HG03060 (cell line): ENCODE measurements around the gene FOXP1.

Source experiments
- ATAC-seq: cut with Tn5 transposase; IDR thresholded peaks from one replicate; pipeline ENCODE4 v1.9.1; 2021; ENCODE audit warnings: low read depth, moderate number of reproducible peaks; ENCODE audit not compliant: unreplicated experiment

Gene FOXP1

DNA sequence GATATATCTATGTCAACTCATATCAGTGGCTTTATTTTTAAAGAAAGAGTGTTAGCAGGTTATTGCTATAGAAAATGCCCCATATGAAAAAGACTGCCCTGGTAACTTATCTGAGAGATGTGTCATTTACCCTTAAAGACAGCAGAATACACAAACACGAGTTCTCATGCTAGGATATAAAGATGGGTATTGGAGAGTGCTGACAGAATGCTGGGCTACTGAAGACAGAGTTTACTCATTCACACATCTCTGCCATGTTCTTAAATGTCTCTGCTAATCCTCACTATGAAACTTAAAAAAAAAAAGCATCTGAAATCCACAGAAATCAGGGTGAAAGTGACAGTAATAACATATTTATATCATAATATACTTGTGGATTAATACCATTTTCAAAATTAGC, 126.7 kb downstream of the FOXP1 start:
- no peak for ATAC-seq

DNA sequence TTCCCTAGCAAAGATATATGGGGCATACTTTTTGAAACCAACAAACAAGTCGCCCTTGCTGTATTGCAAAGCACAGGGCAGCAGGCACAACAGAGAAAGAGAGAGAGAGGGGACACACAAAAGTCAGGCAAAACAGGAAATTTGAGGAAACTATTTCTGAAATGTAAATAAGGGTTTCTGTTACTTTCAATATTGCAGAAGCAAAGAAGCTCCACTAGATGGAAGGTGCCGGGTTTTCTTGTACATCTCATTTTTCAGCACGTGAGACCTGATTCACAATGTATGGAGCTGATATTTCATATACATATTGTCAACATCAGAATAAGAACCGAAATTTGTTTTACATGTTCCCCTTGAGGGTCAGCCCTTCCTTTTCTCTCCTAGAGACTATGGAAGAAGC, 127.4 kb downstream of the FOXP1 start:
- no peak for ATAC-seq

DNA sequence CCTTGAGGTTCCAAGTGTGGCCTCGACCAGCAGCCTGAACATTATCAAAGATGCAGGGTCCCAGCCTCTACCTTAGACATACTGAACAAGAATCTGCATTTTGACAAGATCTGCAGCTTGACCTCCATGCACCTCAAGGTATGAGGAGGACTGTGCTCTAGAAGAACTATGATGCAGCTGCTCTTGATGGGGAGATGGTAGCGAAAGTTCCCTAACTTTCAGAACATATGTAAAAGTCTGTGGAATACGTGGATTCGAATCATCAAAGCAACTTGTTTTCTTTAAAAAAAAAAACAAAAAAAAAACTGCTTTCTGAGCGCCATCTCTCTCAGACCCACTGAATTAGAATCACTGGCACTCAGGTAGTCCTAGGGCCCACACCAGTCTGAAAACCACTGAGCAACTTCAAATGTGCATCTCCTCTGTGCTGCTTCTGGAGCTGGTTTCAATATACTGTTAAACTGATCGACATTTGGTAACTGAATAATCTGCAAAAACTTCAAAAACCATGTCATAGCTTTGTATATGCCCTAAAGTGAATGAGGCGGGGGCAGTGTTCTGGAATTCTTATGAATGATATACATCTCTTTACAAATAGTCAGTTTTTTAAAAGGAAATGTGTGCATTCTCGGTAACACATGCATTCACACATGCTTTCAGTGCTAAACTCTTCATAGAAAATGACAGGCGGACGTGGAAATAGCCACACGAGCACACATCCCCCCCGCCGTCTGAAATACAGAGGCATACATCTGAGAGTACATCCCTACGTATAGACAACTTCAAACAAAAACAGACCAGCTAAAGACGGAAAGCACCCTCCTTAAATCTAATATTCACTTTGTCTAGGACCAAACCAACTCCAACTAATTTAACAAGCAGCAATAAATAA, 128.8 kb downstream of the FOXP1 start:
- ATAC-seq = no peak

DNA sequence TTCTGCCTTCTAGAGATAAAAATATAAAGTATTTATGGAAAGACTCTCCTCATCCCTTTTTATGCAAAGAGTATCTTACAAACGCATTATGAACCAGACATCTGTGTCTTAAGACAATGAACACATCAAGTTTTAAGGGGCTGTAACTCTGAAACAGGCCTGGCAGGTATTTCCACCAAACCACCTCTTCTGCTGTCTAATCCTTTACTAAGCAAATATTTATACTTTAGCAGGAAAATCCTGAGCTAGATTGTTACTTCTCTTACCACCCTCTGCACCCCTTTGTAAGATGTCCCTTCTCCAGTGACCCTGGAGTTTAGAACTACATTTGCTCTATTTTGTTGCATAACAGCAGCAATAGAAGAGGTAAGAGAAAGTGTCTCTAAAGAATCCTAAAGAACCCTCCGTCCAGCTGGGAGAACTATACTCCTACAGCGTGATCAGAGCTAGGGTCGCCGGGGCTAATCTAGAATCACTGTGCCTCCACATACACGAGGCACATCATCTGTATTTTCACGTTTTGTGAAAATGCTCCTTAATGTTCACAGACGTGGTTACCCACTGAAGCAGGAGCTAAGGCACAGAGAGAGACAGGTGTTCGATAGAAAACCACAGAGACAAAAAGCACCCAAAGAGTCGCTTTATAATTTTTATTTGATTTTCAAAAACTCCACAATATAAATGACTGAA, 129.6 kb downstream of the FOXP1 start:
- ATAC-seq = no peak

DNA sequence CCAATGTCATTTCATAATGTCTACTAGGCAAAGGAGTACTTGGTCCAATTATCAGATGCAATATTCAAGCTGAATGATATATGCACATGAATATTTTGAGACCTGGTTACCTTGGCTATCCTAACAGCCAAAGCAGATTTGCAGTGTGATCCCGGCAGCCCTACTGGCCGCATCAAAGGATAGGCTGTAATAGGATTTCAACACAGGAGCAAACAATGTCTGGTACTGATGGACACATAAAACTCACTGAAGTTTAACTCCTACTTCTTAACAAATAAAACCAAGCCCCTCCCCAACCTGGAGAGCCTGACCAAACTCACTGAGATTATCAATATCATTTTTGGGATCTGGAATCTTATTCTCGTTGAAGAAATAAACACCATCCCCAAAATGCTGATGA, 130.2 kb downstream of the FOXP1 start:
- no peak for ATAC-seq

DNA sequence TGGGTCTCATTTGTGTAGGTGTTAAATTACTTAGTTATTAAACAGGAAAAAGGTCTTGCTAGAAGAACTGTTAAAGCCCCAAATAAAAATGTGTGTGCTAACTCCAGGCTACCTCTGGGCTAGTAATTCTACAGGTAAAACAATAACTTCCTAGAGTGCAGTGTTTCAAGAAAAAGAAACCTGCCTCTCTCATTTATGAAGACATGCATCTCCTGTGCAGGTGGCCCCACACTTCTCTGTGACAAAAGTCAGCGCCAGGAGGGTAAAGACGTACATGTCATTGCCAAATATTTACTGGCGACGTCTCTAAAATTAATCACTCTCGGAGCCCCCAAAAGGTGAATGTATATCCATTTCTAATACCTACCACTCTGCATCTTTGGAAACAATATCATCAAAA, 131.7 kb downstream of the FOXP1 start:
- ATAC-seq = no peak

DNA sequence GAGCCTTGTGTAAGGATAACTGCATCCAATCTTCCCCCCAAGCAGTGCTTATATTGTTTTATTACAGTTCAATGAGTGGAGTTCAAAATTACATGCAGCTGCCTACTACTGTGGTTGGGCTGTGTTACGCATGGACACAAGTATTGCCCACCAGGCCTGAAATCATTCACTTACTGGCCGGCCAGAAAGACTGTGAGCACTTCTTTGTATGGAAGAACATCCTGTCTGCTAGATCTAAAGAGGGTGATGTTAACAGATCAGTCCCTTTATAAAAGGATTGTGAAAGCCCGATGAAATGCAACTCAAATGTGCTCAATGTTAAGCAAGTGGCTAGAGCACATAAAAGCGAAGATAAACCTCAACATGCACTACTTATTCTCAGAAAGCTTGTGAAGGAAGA, 132.5 kb downstream of the FOXP1 start:
- no peak for ATAC-seq

DNA sequence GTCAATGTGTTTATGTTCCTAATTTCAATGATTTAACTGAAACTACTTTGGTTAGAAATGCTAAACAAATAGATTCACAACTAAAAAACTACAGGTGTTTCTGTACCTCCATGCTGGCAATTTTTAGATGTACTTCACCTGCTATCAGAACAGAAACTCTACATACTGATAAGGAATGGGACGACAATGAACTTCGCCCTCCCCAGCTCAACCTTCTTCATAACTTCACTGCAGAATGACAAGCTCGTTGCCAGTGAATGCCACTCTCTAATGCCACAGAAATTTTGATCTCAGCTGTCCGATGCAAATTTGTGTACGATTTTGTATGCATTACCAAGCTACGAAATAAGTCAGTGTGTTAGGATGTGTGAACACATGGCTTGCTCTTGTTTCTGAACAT, 133.4 kb downstream of the FOXP1 start:
- ATAC-seq = no peak

DNA sequence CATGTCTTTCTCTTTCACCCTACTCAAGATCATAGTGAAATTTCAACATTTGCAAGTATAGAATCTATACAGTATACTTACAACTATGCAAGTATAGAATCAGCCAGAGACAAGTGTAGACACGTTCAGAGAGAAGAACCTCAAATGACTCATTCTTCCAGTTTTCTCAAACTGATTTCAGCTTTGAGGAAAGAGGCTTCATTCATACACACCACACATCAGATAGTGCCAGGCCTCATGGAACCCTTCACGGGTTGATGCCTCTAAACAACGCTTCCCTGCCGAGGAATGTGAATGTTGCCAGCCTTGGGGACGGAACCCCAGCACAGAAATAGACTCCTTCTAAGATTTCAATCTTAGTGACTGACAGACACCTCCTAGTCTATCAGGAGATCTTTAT, 135.7 kb downstream of the FOXP1 start:
- no peak for ATAC-seq

DNA sequence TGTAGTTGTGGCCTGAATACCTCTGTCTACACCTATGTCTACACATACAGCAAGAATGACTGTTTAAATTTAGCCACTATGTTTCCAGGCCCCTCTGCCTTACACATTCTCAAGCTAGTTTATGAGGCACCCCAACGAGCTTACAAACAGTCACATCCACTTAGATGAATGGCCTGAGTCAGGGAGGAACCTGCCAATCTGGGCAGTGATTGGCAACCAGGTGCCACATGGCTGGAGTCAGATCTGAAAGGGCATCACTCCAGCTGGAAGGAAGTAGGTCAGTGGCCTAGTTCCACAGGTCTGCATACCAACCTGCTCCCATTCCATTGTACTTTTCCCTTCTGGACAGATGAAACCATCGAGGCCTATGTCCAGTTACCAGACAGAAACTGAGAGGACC, 136.3 kb downstream of the FOXP1 start:
- ATAC-seq = no peak

DNA sequence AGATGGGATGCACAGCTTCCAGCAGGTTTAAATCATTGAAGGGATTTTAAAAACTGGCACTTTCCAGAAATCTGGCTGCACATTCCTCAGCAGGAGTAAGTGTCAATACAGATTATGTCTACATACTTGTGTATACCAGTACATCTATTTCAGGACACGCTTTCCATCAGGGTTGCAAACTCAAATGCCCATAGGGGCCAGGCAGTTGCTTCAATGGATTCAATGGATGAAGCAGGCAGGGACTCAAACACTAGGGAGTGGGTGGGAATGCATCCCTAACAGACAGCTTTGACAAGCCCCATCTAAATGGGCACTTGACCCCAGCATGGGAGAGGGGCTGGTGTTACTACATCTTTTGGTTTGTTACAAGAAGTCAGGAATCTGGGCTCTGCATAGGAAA, 136.8 kb downstream of the FOXP1 start:
- ATAC-seq = no peak

DNA sequence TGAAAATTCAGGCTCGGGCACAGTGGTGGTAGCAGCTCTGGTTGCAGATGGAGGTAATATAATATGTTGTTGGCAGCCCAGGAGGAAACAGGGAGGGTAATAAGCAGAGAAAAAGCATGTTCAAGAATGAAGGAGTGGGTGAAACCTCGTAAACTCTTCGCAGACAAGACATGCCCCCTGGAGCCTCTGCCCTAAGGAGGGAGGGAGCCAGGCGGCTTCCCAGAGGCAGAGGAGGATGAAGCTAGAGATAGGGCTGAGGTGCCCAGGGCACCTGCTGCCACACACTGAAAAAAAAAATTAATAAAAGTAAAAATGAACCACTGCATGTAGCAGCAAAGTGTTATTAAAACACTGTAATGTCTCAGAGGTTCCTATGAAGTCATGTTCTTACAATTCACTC, 137.3 kb downstream of the FOXP1 start:
- ATAC-seq = no peak

DNA sequence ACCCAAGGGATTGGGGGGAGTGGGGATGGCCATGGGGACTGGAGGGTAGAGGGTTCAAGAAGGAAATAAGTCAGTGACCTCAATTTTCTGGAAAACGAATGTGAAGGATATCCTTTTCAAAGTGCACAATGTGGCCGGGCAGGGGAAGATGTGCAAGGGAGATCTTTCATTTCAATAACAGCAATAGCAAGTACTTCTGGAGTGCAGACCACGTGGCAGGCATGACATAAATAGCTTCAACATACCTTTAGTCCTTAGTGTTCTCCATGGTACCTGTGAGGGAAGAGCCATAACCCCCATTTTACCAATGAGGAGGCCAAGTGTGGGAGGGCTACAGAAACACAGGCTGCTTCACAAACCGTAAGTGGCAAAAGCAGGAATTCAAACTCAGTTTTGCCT, 138.7 kb downstream of the FOXP1 start:
- ATAC-seq = no peak

DNA sequence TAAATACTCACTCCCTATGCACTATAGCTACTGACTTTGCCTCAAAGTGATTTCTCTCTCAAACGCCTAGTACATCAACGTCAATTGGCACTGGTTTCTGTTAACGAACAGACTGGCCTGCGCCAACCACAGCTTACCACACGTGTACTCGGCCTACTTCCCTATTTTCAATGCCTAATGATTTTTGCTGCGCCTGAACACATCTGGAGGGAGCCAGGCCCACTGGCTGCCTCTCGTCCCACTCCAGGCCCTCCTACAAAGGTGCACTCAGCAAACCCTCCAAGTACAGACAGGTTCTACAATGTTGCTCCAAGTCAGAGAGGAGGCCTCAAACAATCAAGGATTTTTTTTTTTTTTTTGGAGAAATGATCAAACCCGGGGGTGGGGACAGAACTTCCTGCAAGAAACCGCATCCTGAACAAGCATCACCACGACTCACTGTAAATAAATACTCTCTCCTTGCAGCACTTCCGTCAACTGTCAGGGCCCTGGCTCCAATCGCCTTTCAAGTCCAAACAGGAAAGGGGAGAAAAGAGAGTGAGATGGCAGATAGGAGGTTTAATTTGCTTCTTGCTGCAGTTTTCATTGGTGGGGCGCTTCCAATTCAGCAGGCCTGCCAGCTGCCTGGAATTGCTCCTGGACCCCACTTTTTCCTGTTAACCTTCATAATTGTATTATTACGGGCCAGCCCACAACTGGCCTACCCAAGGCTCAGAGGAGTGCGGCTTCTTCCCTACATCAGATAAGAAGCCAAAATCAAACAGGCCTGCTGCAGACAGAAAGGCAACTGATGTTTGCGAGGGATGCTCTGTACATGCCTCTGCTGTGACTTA, 139.3 kb downstream of the FOXP1 start:
- ATAC-seq = peak; percentile 98

DNA sequence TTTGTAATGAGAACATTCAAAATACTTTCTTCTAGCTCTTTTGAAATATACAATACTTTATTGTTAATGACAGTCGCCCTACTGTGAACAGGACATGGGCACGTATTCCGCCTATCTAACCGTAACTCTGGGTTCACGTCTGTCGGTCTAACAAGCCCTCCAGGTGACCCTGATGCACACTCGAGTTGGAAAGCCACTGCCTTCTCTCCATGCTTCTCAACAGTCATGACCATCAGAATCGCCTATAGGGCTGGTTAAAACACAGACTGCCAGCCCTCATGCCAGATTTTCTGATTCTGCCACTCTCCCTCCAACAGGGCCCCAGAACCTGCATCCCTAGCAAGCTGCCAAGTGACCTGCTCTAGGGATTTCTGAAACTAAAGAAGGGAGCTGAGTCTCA, 140.2 kb downstream of the FOXP1 start:
- no peak for ATAC-seq

DNA sequence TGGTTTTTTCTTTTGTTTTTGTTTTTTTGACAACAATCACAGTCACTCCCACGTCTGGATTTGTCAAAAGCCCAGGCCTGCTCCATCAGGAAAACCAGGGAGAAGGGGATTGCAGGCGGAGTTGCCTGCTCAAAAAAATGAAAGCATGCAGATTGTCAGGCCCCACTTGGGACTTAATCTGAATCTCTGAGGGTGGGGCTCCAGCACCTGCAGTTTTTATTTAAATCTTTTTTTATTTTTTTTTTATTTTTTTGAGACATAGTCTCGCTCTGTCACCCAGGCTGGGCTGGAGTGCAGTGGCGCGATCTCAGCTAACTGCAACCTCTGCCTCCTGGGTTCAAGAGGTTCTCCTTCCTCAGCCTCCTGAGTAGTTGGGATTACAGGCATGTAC, 140.9 kb downstream of the FOXP1 start:
- no peak for ATAC-seq

DNA sequence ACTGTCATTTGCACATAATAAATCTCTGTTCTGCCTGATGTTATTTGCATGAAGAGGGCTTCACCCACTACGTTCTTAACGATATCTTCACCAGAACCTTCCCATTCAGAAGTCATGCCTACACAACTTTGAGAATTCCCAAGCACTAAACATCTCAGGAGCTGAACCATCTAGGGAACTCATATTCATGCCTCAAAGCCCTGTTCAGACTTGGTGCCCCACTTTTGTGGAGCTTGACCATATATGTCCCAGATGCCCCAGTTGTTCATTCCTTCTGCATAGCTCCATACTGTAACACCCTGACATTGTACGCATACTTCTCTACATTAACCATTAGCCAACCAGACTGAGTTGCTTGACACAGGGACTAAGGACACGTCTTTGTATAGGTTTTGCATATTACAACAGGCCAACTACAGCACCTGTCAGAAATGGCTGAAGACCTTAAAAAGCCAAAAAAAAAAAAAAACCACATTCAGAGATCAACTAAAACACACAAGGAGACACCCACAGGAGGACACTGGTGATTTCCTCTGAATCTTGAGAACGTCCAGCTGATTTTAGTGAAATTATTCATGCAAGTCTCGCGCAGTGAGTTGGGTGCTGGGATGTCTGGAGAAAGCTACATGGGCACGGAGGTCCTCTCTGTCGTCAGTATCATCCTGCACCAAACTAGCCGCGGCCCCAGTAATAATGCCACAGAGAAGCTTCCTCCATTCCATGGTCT, 141.4 kb downstream of the FOXP1 start:
- no peak for ATAC-seq

DNA sequence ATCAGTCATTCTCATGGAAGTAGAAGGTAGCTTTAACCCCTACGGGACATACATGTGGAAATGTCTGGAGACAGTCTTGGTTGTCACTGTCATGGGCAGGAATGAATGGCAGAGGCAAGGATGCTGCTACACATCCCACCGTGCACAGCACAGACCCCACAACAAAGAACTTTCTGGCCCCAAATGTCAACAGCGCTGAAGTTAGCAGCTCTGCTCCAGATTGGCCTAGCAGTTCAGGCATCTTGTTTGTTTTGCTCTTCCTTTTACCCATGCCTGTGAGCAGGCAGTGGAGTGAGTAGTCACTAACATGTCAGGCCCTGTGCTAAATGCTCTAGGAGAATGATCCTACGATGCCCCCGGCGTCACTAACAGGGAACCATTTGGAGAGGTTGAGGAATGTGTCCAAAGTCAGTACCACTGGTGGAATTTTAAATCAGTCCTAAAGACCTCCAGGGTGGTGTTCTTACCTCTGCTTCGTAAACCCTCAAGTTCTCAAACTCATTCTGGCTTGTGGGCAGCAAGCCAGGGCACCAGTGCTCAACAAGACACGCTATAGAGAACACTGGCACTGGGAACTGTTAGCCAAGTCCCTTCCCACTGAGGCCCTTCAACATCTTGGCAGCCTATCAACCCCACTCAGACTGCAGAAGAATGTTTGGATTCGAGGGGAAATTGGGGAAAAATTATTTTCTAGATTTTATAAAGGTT, 142.2 kb downstream of the FOXP1 start:
- ATAC-seq = no peak

DNA sequence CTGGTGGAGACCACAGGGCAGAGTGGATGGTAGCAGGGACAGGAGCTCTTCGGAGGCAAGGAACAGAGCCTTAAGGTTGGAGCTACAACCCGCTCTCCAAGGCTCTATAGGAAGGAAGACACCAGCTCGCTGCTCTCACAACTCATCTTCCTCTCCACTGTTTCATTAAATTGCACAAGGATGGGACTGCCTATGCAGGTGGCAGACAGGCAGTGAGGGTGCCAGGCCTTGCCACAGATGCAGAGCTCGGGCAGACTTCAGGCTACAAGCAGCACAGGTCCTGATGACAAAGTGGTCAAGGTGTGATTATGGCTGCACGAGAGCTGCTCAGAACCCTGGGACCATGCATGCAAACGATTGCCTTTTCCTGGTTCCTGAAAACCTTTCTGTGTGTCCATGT, 144.6 kb downstream of the FOXP1 start:
- ATAC-seq = no peak

DNA sequence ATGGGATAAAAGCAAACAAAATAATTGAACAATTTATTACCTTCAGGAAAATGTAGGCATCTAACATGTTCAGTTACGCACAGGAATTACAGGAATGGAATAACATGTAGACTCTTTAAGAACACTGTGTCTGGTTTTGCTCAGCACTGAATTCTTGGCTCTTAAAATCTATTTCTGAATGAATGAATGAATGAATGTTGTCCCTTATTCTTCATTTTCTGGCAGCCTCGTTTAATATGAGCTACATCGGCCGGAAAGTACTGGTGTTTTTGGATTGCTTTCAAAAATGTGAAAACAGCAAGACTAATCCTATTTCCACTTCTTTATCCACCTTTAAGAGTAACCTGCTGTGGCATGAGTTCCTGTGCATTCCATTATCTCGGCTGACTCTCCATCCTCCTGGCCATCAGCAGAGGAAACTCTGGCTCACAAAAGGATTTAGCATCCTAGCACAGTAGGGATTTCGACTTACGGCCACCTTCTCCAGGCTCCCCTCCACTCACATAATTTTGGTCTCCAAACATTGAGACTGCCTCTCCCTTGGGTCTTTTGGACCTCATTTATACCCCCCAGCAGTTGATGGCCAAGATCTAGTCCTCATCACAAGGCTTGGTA, 145.3 kb downstream of the FOXP1 start:
- no peak for ATAC-seq
